ENCODE results near the gene ARHGAP4. TPM values are rescaled to one million over a fixed set of nuclear protein-coding genes. Genes with fewer than 3 reads are reported as not detected.

The ARHGAP4 gene
- total RNA-seq, 1 donor from 2014 or later = 16.4 TPM

GRCh38 chrX:153937056-153937455 lies 11.0 kb upstream of the ARHGAP4 start:
- Mint-ChIP-seq H3K27ac (no peak overlapping the region), H3K9me3 (ENCODE audit: low read depth) (peaks cover 4% of the 10 kb centered on the region), H3K4me1 (ENCODE audit: low read depth) (peaks cover 5% of the 10 kb centered on the region), H3K36me3 (ENCODE audit: insufficient read depth) (no peaks in the 10 kb centered on the region), H3K4me3 (ENCODE audit: low read depth) (no peak overlapping the region), H3K27me3 (no peaks in the 10 kb centered on the region)
- no peak for DNase-seq (ENCODE audit: low spot score, unreplicated experiment)
- TF ChIP-seq CTCF (IDR thresholded peaks at IDR 0.05; ENCODE audit: unreplicated experiment) = no peak

DNA sequence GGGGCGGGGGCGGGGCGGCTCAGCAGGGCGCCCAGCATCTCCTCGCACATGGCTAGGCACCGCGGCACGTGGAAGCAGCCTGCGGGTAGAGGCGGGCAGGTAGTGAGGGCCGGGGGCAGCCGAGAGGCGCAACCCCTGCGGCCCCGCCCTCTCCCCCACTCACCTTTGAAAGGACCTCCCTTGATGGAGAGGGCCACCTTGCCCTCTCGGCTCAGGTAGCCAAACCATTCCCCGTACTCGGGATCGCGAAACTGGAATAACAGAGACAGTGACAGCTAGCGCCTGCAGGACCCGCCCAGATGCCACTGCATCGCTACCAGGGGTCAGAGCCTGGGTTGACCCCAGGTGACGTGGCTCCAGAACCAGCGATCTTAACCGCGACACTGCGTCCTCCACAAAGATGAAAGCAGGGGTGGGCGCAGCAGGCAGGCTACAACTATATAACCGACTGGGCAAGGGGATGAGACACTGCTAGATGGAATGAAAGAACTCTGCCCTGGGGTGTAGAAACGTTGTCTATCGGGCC lies 9.3 kb upstream of the ARHGAP4 start:
- no peak for TF ChIP-seq CTCF (IDR thresholded peaks at IDR 0.05; ENCODE audit: unreplicated experiment)
- peaks cover 7% of the 10 kb centered on the region for H3K9me3 Mint-ChIP-seq (ENCODE audit: low read depth)
- no peak for DNase-seq (ENCODE audit: low spot score, unreplicated experiment)
- H3K4me1 Mint-ChIP-seq (ENCODE audit: low read depth) = peaks cover 5% of the 10 kb centered on the region
- H3K4me3 Mint-ChIP-seq (ENCODE audit: low read depth) = peak overlapping the region; percentile 68
- peaks cover 4% of the 10 kb centered on the region for H3K36me3 Mint-ChIP-seq (ENCODE audit: insufficient read depth)
- no peak overlapping the region for H3K27ac Mint-ChIP-seq
- no peaks in the 10 kb centered on the region for H3K27me3 Mint-ChIP-seq

- Mint-ChIP-seq H3K4me3 (ENCODE audit: low read depth) (peak within 1 kb of the TSS; percentile 86), H3K27ac (no peak within 1 kb of the TSS), H3K4me1 (ENCODE audit: low read depth) (peaks cover 5% of the 10 kb centered on the region), H3K36me3 (ENCODE audit: insufficient read depth) (peaks cover 4% of the 10 kb centered on the region), H3K27me3 (no peaks in the 10 kb centered on the region), H3K9me3 (ENCODE audit: low read depth) (peaks cover 7% of the 10 kb centered on the region)
- DNase-seq (ENCODE audit: low spot score, unreplicated experiment) = peak; percentile 58
- no peak for TF ChIP-seq CTCF (IDR thresholded peaks at IDR 0.05; ENCODE audit: unreplicated experiment)
Measured at GRCh38 chrX:153934762-153935325, 8.8 kb upstream of the ARHGAP4 start, which contains the start of gene NAA10. TSS of gene NAA10 (minus strand) at chrX:153935037. CDS start at chrX:153934904, 133 bp downstream.

GRCh38 chrX:153934148-153934761 lies 8.2 kb upstream of the ARHGAP4 start:
- Mint-ChIP-seq H3K27ac (no peak overlapping the region), H3K36me3 (ENCODE audit: insufficient read depth) (peaks cover 4% of the 10 kb centered on the region), H3K9me3 (ENCODE audit: low read depth) (peaks cover 7% of the 10 kb centered on the region)

DNA sequence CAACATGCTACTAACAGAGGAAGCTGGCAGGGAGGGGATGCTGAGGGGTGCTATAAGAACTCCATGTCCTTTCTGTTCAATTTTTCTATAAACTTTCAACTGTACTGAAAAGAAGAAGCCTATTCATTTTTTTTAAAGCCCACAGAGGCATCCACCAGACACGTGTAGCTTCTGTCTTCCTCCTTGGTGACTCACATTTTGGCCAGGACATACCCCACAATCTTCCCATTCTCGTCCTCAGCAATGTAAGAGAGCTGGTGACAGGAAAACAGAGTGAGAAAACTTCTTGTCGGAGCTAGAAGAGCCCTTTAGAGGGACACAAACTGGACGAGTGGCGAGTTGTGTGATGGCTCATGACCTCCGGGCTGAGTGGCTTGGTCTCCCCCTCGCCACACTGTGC lies 7.7 kb upstream of the ARHGAP4 start:
- peak overlapping the region; percentile 86 for H3K4me3 Mint-ChIP-seq (ENCODE audit: low read depth)
- no peak for DNase-seq (ENCODE audit: low spot score, unreplicated experiment)
- peaks cover 10% of the 10 kb centered on the region for H3K9me3 Mint-ChIP-seq (ENCODE audit: low read depth)
- no peak for TF ChIP-seq CTCF (IDR thresholded peaks at IDR 0.05; ENCODE audit: unreplicated experiment)
- no peaks in the 10 kb centered on the region for H3K27me3 Mint-ChIP-seq
- H3K4me1 Mint-ChIP-seq (ENCODE audit: low read depth) = peaks cover 7% of the 10 kb centered on the region
- H3K36me3 Mint-ChIP-seq (ENCODE audit: insufficient read depth) = peaks cover 4% of the 10 kb centered on the region
- no peak overlapping the region for H3K27ac Mint-ChIP-seq

More at GRCh38 chrX:153934148-153934761, 8.2 kb upstream of the ARHGAP4 start:
- Mint-ChIP-seq H3K4me1 (ENCODE audit: low read depth) (peaks cover 5% of the 10 kb centered on the region), H3K4me3 (ENCODE audit: low read depth) (peak overlapping the region; percentile 86), H3K27me3 (no peaks in the 10 kb centered on the region)
- DNase-seq (ENCODE audit: low spot score, unreplicated experiment) = no peak
- TF ChIP-seq CTCF (IDR thresholded peaks at IDR 0.05; ENCODE audit: unreplicated experiment) = no peak

All from progenitor cell of endocrine pancreas (in vitro differentiated cells).